IMR-90 (cell line): ENCODE measurements around the gene TOP3B. TPM values are rescaled to one million over a fixed set of nuclear protein-coding genes. Genes with fewer than 3 reads are reported as not detected.

Source experiments
- ATAC-seq: fragments of 200-7000 bp; cut with Tn5 transposase; 2 replicates; pipeline ENCODE4 v1.9.1; 2020; ENCODE audit warnings: low read depth, mild to moderate bottlenecking, moderate library complexity
- BruUV-seq: library from RNA; stranded (reverse); fragments of 400-500 nt; replicated peaks from 2 replicates; lab custom pipeline; 2021; lab: Mats Ljungman, UMichigan
- CTCF ChIA-PET: fragments of 300-600 bp; formaldehyde crosslinking; extraction: SDS; loops from one replicate; lab custom pipeline; 2021; ENCODE audit warnings: antibody characterized with exemption; lab: Yijun Ruan, JAX
- POLR2A ChIA-PET: fragments of 300-600 bp; sonication (Branson Sonifier 250); formaldehyde crosslinking; loops from one replicate; lab custom pipeline; 2022; ENCODE audit warnings: antibody characterized with exemption; ENCODE audit not compliant: unreplicated experiment; lab: Charles Lee
- DNase-seq: peaks from one replicate; pipeline ENCODE4 v3.0.0; 2013
- H2AFZ ChIP-seq: replicated peaks from 2 replicates; pipeline ENCODE3; 2013; ENCODE audit warnings: low read length, mild to moderate bottlenecking; ENCODE audit not compliant: poor library complexity
- H2AK5ac ChIP-seq: 2 replicates; pipeline ENCODE4 v1.6.1; 2013; ENCODE audit warnings: low read depth, low read length, inconsistent platforms
- H2AK9ac ChIP-seq: replicated peaks from 2 replicates; pipeline ENCODE3; 2013; ENCODE audit warnings: mild to moderate bottlenecking, low read depth, low read length, moderate library complexity; ENCODE audit not compliant: poor library complexity
- H2BK120ac ChIP-seq: 2 replicates; pipeline ENCODE4 v1.6.1; 2013; ENCODE audit warnings: low read depth, low read length, inconsistent platforms
- H2BK15ac ChIP-seq: 3 replicates; pipeline ENCODE4 v1.6.1; 2013; ENCODE audit warnings: low read depth, low read length, inconsistent platforms
- H2BK20ac ChIP-seq: 2 replicates; pipeline ENCODE4 v1.6.1; 2013; ENCODE audit warnings: low read depth, mild to moderate bottlenecking, inconsistent platforms, low read length, moderate library complexity
- H2BK5ac ChIP-seq: 2 replicates; pipeline ENCODE4 v1.6.1; 2013; ENCODE audit warnings: mild to moderate bottlenecking, low read depth, low read length, inconsistent platforms; ENCODE audit not compliant: poor library complexity, severe bottlenecking
- H3K14ac ChIP-seq: replicated peaks from 2 replicates; pipeline ENCODE4 v1.6.1; 2013; ENCODE audit warnings: low read depth, low read length, inconsistent platforms
- H3K18ac ChIP-seq: 2 replicates; pipeline ENCODE4 v1.6.1; 2013; ENCODE audit warnings: low read depth, low read length, control low read depth
- H3K23ac ChIP-seq: 2 replicates; pipeline ENCODE4 v1.6.1; 2013; ENCODE audit warnings: low read depth, low read length, inconsistent platforms
- H3K27ac ChIP-seq: 2 replicates; pipeline ENCODE4 v1.5.1; 2013; ENCODE audit warnings: mild to moderate bottlenecking, control low read depth, low read length; ENCODE audit not compliant: insufficient read depth
- H3K27me3 ChIP-seq: 2 replicates; pipeline ENCODE4 v1.6.1; 2013; ENCODE audit warnings: low read length; ENCODE audit not compliant: control insufficient read depth, insufficient read depth
- H3K36me3 ChIP-seq: 2 replicates; pipeline ENCODE4 v1.6.1; 2013; ENCODE audit warnings: low read length, mixed read lengths; ENCODE audit not compliant: control insufficient read depth, insufficient read depth
- H3K4ac ChIP-seq: 2 replicates; pipeline ENCODE4 v1.6.1; 2013; ENCODE audit warnings: low read depth, low read length, inconsistent platforms
- H3K4me1 ChIP-seq: 2 replicates; pipeline ENCODE4 v1.6.1; 2013; ENCODE audit warnings: low read length, mixed read lengths; ENCODE audit not compliant: control insufficient read depth, insufficient read depth
- H3K4me2 ChIP-seq: 2 replicates; pipeline ENCODE4 v1.6.1; 2013; ENCODE audit warnings: low read depth, mild to moderate bottlenecking, control low read depth, low read length, moderate library complexity
- H3K4me3 ChIP-seq: 2 replicates; pipeline ENCODE4 v1.5.1; 2013; ENCODE audit warnings: low read depth, mild to moderate bottlenecking, control low read depth, low read length, moderate library complexity; ENCODE audit not compliant: insufficient read depth
- H3K56ac ChIP-seq: 2 replicates; pipeline ENCODE4 v1.6.1; 2013; ENCODE audit warnings: low read length, inconsistent platforms; ENCODE audit not compliant: insufficient read depth; ENCODE audit errors: extremely low read depth
- H3K79me1 ChIP-seq, 2 experiments: 2 replicates each; pipeline ENCODE4 v1.6.1; 2013; ENCODE audit warnings: low read length in 2 of 2, inconsistent platforms in 1 of 2, low read depth in 1 of 2
- H3K9ac ChIP-seq: 2 replicates; pipeline ENCODE4 v1.6.1; 2013; ENCODE audit warnings: low read depth, low read length, control low read depth
- H3K9me1 ChIP-seq: 2 replicates; pipeline ENCODE4 v1.6.1; 2013; ENCODE audit warnings: low read length, inconsistent platforms; ENCODE audit not compliant: insufficient read depth
- H3K9me3 ChIP-seq: 2 replicates; pipeline ENCODE4 v1.6.1; 2013; ENCODE audit warnings: low read length; ENCODE audit not compliant: control insufficient read depth, insufficient read depth
- H4K20me1 ChIP-seq: 2 replicates; pipeline ENCODE4 v1.6.1; 2013; ENCODE audit warnings: low read length, inconsistent platforms; ENCODE audit not compliant: insufficient read depth
- H4K5ac ChIP-seq: 2 replicates; pipeline ENCODE4 v1.6.1; 2013; ENCODE audit warnings: mild to moderate bottlenecking, low read depth, low read length, control low read depth
- H4K8ac ChIP-seq, 2 experiments: 2 replicates each; pipeline ENCODE4 v1.6.1; 2013; ENCODE audit warnings: low read depth in 2 of 2, low read length in 2 of 2, control low read depth in 1 of 2, inconsistent platforms in 1 of 2
- H4K91ac ChIP-seq: 2 replicates; pipeline ENCODE4 v1.6.1; 2013; ENCODE audit warnings: low read depth, low read length, inconsistent platforms; ENCODE audit not compliant: insufficient read depth
- MAZ ChIP-seq: IDR thresholded peaks from 2 replicates; pipeline ENCODE4 v1.6.1; 2012; ENCODE audit warnings: low read depth, mild to moderate bottlenecking, low read length, improper control_type of control experiment, moderate library complexity, borderline replicate concordance
- RAD21 ChIP-seq: IDR thresholded peaks from 2 replicates; pipeline ENCODE4 v1.6.1; 2012; ENCODE audit warnings: low read length, improper control_type of control experiment
- RCOR1 ChIP-seq: IDR thresholded peaks from 2 replicates; pipeline ENCODE4 v1.6.1; 2012; ENCODE audit warnings: mild to moderate bottlenecking, low read length, improper control_type of control experiment; ENCODE audit not compliant: insufficient replicate concordance
- WGBS, 2 experiments: methylation state at CpG; one replicate each; pipeline versions ENCODE4 v1.1.5 to v1.1.7; 2013; ENCODE audit warnings: missing lambda C conversion rate in 2 of 2; ENCODE audit not compliant: insufficient read length in 1 of 2; ENCODE audit errors: extremely low coverage in 2 of 2; 5-methylcytosine and 5-hydroxymethylcytosine counted together
- dilution Hi-C: fragments of 300-500 bp; cut with HindIII; formaldehyde crosslinking; loops from one replicate; pipeline ENCODE4 v1.14.3; 2018; ENCODE audit warnings: low sequenced_read_pairs; ENCODE audit not compliant: unreplicated experiment
- in situ Hi-C: fragments of 300-500 bp; cut with MboI; formaldehyde crosslinking; loops from 3 replicates; pipeline ENCODE4 v1.14.3; 2019; ENCODE audit warnings: low sequenced_read_pairs, inconsistent platforms, mixed read lengths
- intact Hi-C: fragments of 100-400 bp; cut with micrococcal nuclease; formaldehyde crosslinking; loops from 2 replicates; pipeline ENCODE4 v1.10.0; 2022
- polyA plus RNA-seq, 3 experiments: library from polyadenylated mRNA; depleted of rRNA; stranded (reverse); fragments of >200 nt; gene quantifications; 2 replicates each; pipeline ENCODE4 v1.2.3, GENCODE V29; 2012; ENCODE audit warnings: low replicate concordance in 1 of 3
- total RNA-seq: library from RNA; depleted of rRNA; stranded (reverse); fragments of >200 nt; gene quantifications from 2 replicates; pipeline ENCODE4 v1.2.3, GENCODE V29; 2012

The TOP3B gene
- total and polyA plus RNA-seq, 2 of the 4 experiments (the other 2 are of a cell fraction), result 23.0 to 23.5 TPM

DNA sequence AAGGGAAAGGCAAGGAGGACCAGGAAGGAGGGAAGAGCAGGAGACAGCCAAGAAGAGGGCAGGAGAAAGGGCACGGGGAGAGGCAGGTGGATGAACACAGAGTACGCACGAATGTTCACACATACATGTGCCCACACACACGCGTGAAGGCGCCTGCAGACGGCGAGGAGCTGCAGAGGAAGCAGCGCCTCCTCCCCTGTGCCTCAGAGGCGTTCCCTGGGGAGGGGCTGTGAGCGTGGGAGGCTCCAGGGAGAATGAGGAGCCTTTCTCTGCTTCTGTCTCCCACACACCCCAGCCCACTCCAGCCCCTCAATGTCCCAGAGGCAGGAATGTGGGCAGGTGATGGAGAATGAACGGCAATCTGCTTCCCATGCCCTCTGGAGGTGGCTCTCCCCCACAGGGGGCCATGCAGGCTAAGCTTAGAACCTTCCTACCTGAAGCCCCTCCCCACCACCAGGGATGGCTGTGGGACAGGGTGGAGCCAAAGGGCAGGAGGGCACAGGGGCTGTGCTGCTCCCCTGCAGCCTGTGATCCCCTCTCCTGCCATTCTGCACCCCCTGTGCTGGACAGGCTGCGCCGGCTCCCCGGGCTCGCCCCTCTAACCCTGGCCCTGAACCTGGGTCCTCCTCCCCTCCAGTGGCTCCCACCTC is 55.3 kb downstream of the TOP3B start:
- Histone ChIP-seq H3K23ac (no peak overlapping the region), H3K14ac (no peak overlapping the region), H4K8ac (no peak overlapping the region), H3K36me3 (peaks cover 53% of the 10 kb centered on the region), H2BK120ac (no peak overlapping the region), H3K4me3 (no peak overlapping the region), H3K9me3 (no peaks in the 10 kb centered on the region), H3K18ac (no peak overlapping the region), H2BK20ac (no peak overlapping the region), H2BK15ac (no peak overlapping the region), H2AK9ac (peak overlapping the region; percentile 33), H3K27me3 (no peaks in the 10 kb centered on the region), H3K4me1 (no peaks in the 10 kb centered on the region), H2AK5ac (no peak overlapping the region), H3K56ac (no peak overlapping the region), H3K27ac (no peak overlapping the region), H2BK5ac (no peak overlapping the region), H3K79me1 (peaks cover 7 to 24% of the 10 kb centered on the region in 2 experiments), H3K4me2 (no peak overlapping the region), H3K9me1 (0 out of 2 replicates have a peak, but pooled peaks cover 3% of the 10 kb centered on the region), H3K4ac (no peak overlapping the region), H4K20me1 (peaks cover 8% of the 10 kb centered on the region; the same call in 1 of the 2 replicates), H2AFZ (no peak overlapping the region), H3K9ac (no peak overlapping the region), H4K5ac (no peak overlapping the region), H4K91ac (no peak overlapping the region)
- POLR2A ChIA-PET, result interaction anchor here (0.5 kb wide), 1 partner anchor 216 kb away, joined by 3 read pairs; no protein-coding TSS in a partner anchor
- ATAC-seq, result no peak
- dilution Hi-C loops, result no loop called here
- in situ Hi-C loops, result no loop called here
- no TSS peak for BruUV-seq
- intact Hi-C loops, result no loop called here
- TF ChIP-seq RCOR1, result no peak
- TF ChIP-seq MAZ, result no peak
- no peak for TF ChIP-seq RAD21
- CTCF ChIA-PET, result no interaction called here
- 60% methylated on average over 1 of the region's 16 CpGs; no CpG with 5 or more reads in 1 of the 2 experiments for WGBS, 2 experiments
- no peak for DNase-seq
